Neural progenitor cell (in vitro differentiated cells): ENCODE measurements around the gene DDX4. TPM values are rescaled to one million over a fixed set of nuclear protein-coding genes. Genes with fewer than 3 reads are reported as not detected.
"Not testable (repeated sequence)": the region's sequence is repeated elsewhere in the genome, so short reads cannot be mapped to it uniquely, and the experiment has no call there.

ENCODE experiments used
- DNase-seq: peaks from one replicate; pipeline ENCODE4 v3.0.0-alpha.2; 2016; ENCODE audit warnings: low spot score
- H2AFZ ChIP-seq: fragments of 200-600 bp; sonication (generic); replicated peaks from 2 replicates; pipeline ENCODE4 v1.6.1; 2016; ENCODE audit warnings: antibody characterized with exemption
- H3F3A ChIP-seq: fragments of 200-600 bp; sonication (generic); 2 replicates; pipeline ENCODE4 v1.6.1; 2016; ENCODE audit warnings: antibody characterized with exemption, low read depth
- H3K27ac ChIP-seq: fragments of 200-600 bp; sonication (generic); 2 replicates; pipeline ENCODE4 v1.5.1; 2016; ENCODE audit warnings: mild to moderate bottlenecking
- H3K27me3 ChIP-seq: fragments of 200-600 bp; sonication (generic); 2 replicates; pipeline ENCODE4 v1.6.1; 2016; ENCODE audit warnings: mild to moderate bottlenecking, moderate library complexity
- H3K36me3 ChIP-seq: fragments of 200-600 bp; sonication (generic); 2 replicates; pipeline ENCODE4 v1.5.1; 2016
- H3K4me1 ChIP-seq: fragments of 200-600 bp; sonication (generic); 2 replicates; pipeline ENCODE4 v1.6.1; 2016; ENCODE audit warnings: mixed run types
- H3K4me2 ChIP-seq: fragments of 200-600 bp; sonication (generic); 2 replicates; pipeline ENCODE4 v1.6.1; 2016
- H3K4me3 ChIP-seq: fragments of 200-600 bp; sonication (generic); 2 replicates; pipeline ENCODE4 v1.5.1; 2016
- H3K79me2 ChIP-seq: fragments of 200-600 bp; sonication (generic); 2 replicates; pipeline ENCODE4 v1.6.1; 2016; ENCODE audit warnings: low read depth
- H3K9ac ChIP-seq: fragments of 200-600 bp; sonication (generic); 2 replicates; pipeline ENCODE4 v1.6.1; 2016
- H3K9me3 ChIP-seq: fragments of 200-600 bp; sonication (generic); 2 replicates; pipeline ENCODE4 v1.5.1; 2016; ENCODE audit warnings: low read depth
- H4K20me1 ChIP-seq: fragments of 200-600 bp; sonication (generic); 2 replicates; pipeline ENCODE4 v1.6.1; 2016; ENCODE audit warnings: low read depth
- H3K27ac Mint-ChIP-seq: 3 replicates; pipeline ENCODE4 v1.8.0; 2021; ENCODE audit warnings: mixed read lengths
- H3K27me3 Mint-ChIP-seq: 2 replicates; pipeline ENCODE4 v1.8.0; 2022; ENCODE audit warnings: low read depth, mild to moderate bottlenecking, inconsistent platforms, moderate library complexity, mixed read lengths; ENCODE audit not compliant: insufficient read depth
- H3K36me3 Mint-ChIP-seq: 3 replicates; pipeline ENCODE4 v1.8.0; 2021; ENCODE audit warnings: mixed read lengths
- H3K4me1 Mint-ChIP-seq: 3 replicates; pipeline ENCODE4 v1.8.0; 2021; ENCODE audit warnings: mixed read lengths
- H3K4me3 Mint-ChIP-seq: 3 replicates; pipeline ENCODE4 v1.8.0; 2021; ENCODE audit warnings: mild to moderate bottlenecking, moderate library complexity, mixed read lengths
- H3K9me3 Mint-ChIP-seq: 3 replicates; pipeline ENCODE4 v1.8.0; 2020; ENCODE audit warnings: mixed read lengths
- CTCF ChIP-seq: fragments of 200-600 bp; sonication (generic); IDR thresholded peaks from 2 replicates; pipeline ENCODE4 v1.5.1; 2017; ENCODE audit warnings: antibody characterized with exemption, mild to moderate bottlenecking
- EZH2 ChIP-seq: fragments of 200-600 bp; sonication (generic); IDR thresholded peaks from 2 replicates; pipeline ENCODE4 v1.6.1; 2017; ENCODE audit warnings: antibody characterized with exemption, mild to moderate bottlenecking, moderate library complexity
- EZH2phosphoT487 ChIP-seq: fragments of 200-600 bp; sonication (generic); IDR thresholded peaks from 2 replicates; pipeline ENCODE4 v1.6.1; 2017; ENCODE audit warnings: antibody characterized with exemption
- total RNA-seq: library from RNA; depleted of rRNA; stranded (reverse); fragments of >200 nt; gene quantifications from 2 replicates; pipeline ENCODE4 v1.2.3, GENCODE V29; 2015; ENCODE audit warnings: low replicate concordance

DDX4 gene
- total RNA-seq, 1 donor from 2014 or later = not detected

GRCh38 chr5:55692509-55692908 is 45.4 kb upstream of the DDX4 start:
- Mint-ChIP-seq H3K27me3 (no peaks in the 10 kb centered on the region), H3K4me1 (peaks cover 2% of the 10 kb centered on the region), H3K36me3 (peaks cover 15% of the 10 kb centered on the region), H3K27ac (no peak overlapping the region), H3K9me3 (peaks cover 8% of the 10 kb centered on the region), H3K4me3 (no peak overlapping the region)
- Histone ChIP-seq H3F3A (peaks cover 6% of the 10 kb centered on the region), H3K27me3 (no peaks in the 10 kb centered on the region), H3K36me3 (peaks cover 4% of the 10 kb centered on the region), H3K4me3 (no peak overlapping the region), H2AFZ (no peak overlapping the region), H4K20me1 (peaks cover 6% of the 10 kb centered on the region), H3K27ac (no peak overlapping the region), H3K9ac (no peak overlapping the region), H3K9me3 (peaks cover 4% of the 10 kb centered on the region), H3K4me1 (peaks cover 6% of the 10 kb centered on the region), H3K79me2 (no peaks in the 10 kb centered on the region), H3K4me2 (no peak overlapping the region)
- DNase-seq = no peak
- TF ChIP-seq EZH2phosphoT487 = no peak
- no peak for TF ChIP-seq EZH2
- TF ChIP-seq CTCF = no peak

GRCh38 chr5:55694152-55694830 is 43.6 kb upstream of the DDX4 start:
- H4K20me1 ChIP-seq = peaks cover 6% of the 10 kb centered on the region
- no peak overlapping the region for H3K4me2 ChIP-seq
- TF ChIP-seq CTCF (peak; percentile 63), EZH2 (no peak)
- H3K4me1 Mint-ChIP-seq = peaks cover 2% of the 10 kb centered on the region
- no peaks in the 10 kb centered on the region for H3K27me3 ChIP-seq
- H2AFZ ChIP-seq = no peak overlapping the region
- peaks cover 6% of the 10 kb centered on the region for H3F3A ChIP-seq
- H3K4me1 ChIP-seq = peaks cover 6% of the 10 kb centered on the region
- H3K9me3 ChIP-seq = peaks cover 6% of the 10 kb centered on the region
- peaks cover 9% of the 10 kb centered on the region for H3K9me3 Mint-ChIP-seq
- H3K36me3 Mint-ChIP-seq = peaks cover 16% of the 10 kb centered on the region
- H3K27ac Mint-ChIP-seq = no peak overlapping the region
- peak; percentile 42 for DNase-seq
- no peak overlapping the region for H3K27ac ChIP-seq
- peaks cover 11% of the 10 kb centered on the region for H3K36me3 ChIP-seq
- no peak overlapping the region for H3K9ac ChIP-seq
- no peaks in the 10 kb centered on the region for H3K27me3 Mint-ChIP-seq
- no peak overlapping the region for H3K4me3 Mint-ChIP-seq
- no peak overlapping the region for H3K4me3 ChIP-seq
- H3K79me2 ChIP-seq = no peaks in the 10 kb centered on the region

GRCh38 chr5:55696704-55697103 is 41.2 kb upstream of the DDX4 start:
- not testable (repeated sequence) for H3K9ac ChIP-seq, H3F3A ChIP-seq, H2AFZ ChIP-seq, H3K9me3 ChIP-seq, H3K4me1 ChIP-seq, H3K4me2 ChIP-seq, H3K4me3 Mint-ChIP-seq, DNase-seq, H4K20me1 ChIP-seq, H3K27me3 ChIP-seq, H3K27me3 Mint-ChIP-seq, H3K4me3 ChIP-seq, H3K27ac ChIP-seq, H3K4me1 Mint-ChIP-seq, H3K27ac Mint-ChIP-seq, H3K9me3 Mint-ChIP-seq, H3K79me2 ChIP-seq
- peaks cover 20% of the 10 kb centered on the region for H3K36me3 Mint-ChIP-seq
- peaks cover 11% of the 10 kb centered on the region for H3K36me3 ChIP-seq

GRCh38 chr5:55699041-55699688 is 38.7 kb upstream of the DDX4 start:
- TF ChIP-seq EZH2 = no peak
- Histone ChIP-seq H3K79me2 (no peaks in the 10 kb centered on the region), H3K4me3 (no peak overlapping the region), H3K27me3 (no peaks in the 10 kb centered on the region), H3K9me3 (peaks cover 6% of the 10 kb centered on the region), H4K20me1 (no peaks in the 10 kb centered on the region), H3K4me1 (no peaks in the 10 kb centered on the region), H3K4me2 (no peak overlapping the region), H3K36me3 (peaks cover 11% of the 10 kb centered on the region), H3F3A (peaks cover 6% of the 10 kb centered on the region), H3K9ac (no peak overlapping the region), H3K27ac (no peak overlapping the region), H2AFZ (no peak overlapping the region)
- Mint-ChIP-seq H3K27me3 (no peaks in the 10 kb centered on the region), H3K9me3 (peaks cover 9% of the 10 kb centered on the region), H3K27ac (no peak overlapping the region), H3K4me3 (no peak overlapping the region), H3K36me3 (peaks cover 19% of the 10 kb centered on the region), H3K4me1 (peaks cover 2% of the 10 kb centered on the region)
- no peak for DNase-seq
